WTC11 (cell line): ENCODE results near the gene ZMAT3.

Source experiments
- JUN ChIP-seq: sonication (generic); formaldehyde crosslinking; IDR thresholded peaks from 2 replicates; pipeline ENCODE4 v1.8.0; 2023; ENCODE audit warnings: mild to moderate bottlenecking, missing genetic modification reagents
- NFE2L1 ChIP-seq: sonication (generic); formaldehyde crosslinking; IDR thresholded peaks from 2 replicates; pipeline ENCODE4 v1.8.1; 2023; ENCODE audit warnings: missing genetic modification reagents
- SP1 ChIP-seq: sonication (generic); formaldehyde crosslinking; conservative IDR thresholded peaks from 2 replicates; pipeline ENCODE4 v1.8.1; 2022; ENCODE audit warnings: missing genetic modification reagents
- TF ChIP-seq, protein P1 (sequence below): sonication (generic); formaldehyde crosslinking; IDR thresholded peaks from 2 replicates; pipeline ENCODE4 v1.8.1; 2023; ENCODE audit warnings: mild to moderate bottlenecking, missing genetic modification reagents, borderline replicate concordance
- TF ChIP-seq, protein P2 (sequence below): fragments of 200-600 bp; IDR thresholded peaks from 2 replicates; pipeline ENCODE4 v1.8.0; 2022; ENCODE audit warnings: antibody characterized with exemption
- TF ChIP-seq, protein P3 (sequence below): fragments of 250-450 bp; sonication (Bioruptor Pico); IDR thresholded peaks from 2 replicates; pipeline ENCODE4 v1.9.0; 2021; ENCODE audit warnings: mild to moderate bottlenecking
- TF ChIP-seq, protein P4 (sequence below): sonication (generic); formaldehyde crosslinking; IDR thresholded peaks from 2 replicates; pipeline ENCODE4 v1.8.1; 2023; ENCODE audit warnings: mild to moderate bottlenecking, missing genetic modification reagents
- TF ChIP-seq, protein P5 (sequence below): sonication (generic); formaldehyde crosslinking; IDR thresholded peaks from 2 replicates; pipeline ENCODE4 v1.8.1; 2022; ENCODE audit warnings: mild to moderate bottlenecking, moderate library complexity, missing genetic modification reagents
- TF ChIP-seq, protein P6 (sequence below): sonication (generic); formaldehyde crosslinking; IDR thresholded peaks from 2 replicates; pipeline ENCODE4 v1.8.0; 2023; ENCODE audit warnings: missing genetic modification reagents, mild to moderate bottlenecking, borderline replicate concordance

DNA sequence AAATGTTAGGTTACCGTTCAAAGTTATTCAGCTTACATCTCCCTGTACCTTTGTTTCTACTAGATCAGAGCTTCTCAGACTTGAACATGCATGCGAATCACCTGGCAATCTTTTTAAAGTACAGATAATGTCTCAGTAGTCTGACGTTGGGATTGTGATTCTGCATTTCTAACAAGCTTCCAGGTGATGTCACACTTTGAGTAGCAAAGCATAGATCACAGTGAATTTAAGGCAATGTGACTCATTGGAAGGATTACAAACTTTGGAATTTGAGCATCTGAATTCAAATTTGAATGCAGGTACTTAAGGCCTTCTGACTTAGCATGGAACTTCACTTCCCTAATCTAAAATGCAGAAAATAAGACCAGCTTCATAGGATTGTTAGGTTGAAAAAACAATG lies 10.8 kb upstream of the ZMAT3 start:
- TF ChIP-seq, protein P1, sequence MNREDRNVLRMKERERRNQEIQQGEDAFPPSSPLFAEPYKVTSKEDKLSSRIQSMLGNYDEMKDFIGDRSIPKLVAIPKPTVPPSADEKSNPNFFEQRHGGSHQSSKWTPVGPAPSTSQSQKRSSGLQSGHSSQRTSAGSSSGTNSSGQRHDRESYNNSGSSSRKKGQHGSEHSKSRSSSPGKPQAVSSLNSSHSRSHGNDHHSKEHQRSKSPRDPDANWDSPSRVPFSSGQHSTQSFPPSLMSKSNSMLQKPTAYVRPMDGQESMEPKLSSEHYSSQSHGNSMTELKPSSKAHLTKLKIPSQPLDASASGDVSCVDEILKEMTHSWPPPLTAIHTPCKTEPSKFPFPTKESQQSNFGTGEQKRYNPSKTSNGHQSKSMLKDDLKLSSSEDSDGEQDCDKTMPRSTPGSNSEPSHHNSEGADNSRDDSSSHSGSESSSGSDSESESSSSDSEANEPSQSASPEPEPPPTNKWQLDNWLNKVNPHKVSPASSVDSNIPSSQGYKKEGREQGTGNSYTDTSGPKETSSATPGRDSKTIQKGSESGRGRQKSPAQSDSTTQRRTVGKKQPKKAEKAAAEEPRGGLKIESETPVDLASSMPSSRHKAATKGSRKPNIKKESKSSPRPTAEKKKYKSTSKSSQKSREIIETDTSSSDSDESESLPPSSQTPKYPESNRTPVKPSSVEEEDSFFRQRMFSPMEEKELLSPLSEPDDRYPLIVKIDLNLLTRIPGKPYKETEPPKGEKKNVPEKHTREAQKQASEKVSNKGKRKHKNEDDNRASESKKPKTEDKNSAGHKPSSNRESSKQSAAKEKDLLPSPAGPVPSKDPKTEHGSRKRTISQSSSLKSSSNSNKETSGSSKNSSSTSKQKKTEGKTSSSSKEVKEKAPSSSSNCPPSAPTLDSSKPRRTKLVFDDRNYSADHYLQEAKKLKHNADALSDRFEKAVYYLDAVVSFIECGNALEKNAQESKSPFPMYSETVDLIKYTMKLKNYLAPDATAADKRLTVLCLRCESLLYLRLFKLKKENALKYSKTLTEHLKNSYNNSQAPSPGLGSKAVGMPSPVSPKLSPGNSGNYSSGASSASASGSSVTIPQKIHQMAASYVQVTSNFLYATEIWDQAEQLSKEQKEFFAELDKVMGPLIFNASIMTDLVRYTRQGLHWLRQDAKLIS (CRISPR knock-in tag): no peak
- TF ChIP-seq, protein P2, sequence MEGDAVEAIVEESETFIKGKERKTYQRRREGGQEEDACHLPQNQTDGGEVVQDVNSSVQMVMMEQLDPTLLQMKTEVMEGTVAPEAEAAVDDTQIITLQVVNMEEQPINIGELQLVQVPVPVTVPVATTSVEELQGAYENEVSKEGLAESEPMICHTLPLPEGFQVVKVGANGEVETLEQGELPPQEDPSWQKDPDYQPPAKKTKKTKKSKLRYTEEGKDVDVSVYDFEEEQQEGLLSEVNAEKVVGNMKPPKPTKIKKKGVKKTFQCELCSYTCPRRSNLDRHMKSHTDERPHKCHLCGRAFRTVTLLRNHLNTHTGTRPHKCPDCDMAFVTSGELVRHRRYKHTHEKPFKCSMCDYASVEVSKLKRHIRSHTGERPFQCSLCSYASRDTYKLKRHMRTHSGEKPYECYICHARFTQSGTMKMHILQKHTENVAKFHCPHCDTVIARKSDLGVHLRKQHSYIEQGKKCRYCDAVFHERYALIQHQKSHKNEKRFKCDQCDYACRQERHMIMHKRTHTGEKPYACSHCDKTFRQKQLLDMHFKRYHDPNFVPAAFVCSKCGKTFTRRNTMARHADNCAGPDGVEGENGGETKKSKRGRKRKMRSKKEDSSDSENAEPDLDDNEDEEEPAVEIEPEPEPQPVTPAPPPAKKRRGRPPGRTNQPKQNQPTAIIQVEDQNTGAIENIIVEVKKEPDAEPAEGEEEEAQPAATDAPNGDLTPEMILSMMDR: no peak
- TF ChIP-seq, protein P3, sequence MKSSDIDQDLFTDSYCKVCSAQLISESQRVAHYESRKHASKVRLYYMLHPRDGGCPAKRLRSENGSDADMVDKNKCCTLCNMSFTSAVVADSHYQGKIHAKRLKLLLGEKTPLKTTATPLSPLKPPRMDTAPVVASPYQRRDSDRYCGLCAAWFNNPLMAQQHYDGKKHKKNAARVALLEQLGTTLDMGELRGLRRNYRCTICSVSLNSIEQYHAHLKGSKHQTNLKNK (CRISPR knock-in tag): no peak
- TF ChIP-seq JUN (CRISPR knock-in tag): no peak
- TF ChIP-seq NFE2L1 (CRISPR knock-in tag): no peak
- TF ChIP-seq, protein P4, sequence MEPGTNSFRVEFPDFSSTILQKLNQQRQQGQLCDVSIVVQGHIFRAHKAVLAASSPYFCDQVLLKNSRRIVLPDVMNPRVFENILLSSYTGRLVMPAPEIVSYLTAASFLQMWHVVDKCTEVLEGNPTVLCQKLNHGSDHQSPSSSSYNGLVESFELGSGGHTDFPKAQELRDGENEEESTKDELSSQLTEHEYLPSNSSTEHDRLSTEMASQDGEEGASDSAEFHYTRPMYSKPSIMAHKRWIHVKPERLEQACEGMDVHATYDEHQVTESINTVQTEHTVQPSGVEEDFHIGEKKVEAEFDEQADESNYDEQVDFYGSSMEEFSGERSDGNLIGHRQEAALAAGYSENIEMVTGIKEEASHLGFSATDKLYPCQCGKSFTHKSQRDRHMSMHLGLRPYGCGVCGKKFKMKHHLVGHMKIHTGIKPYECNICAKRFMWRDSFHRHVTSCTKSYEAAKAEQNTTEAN: no peak
- TF ChIP-seq, protein P5, sequence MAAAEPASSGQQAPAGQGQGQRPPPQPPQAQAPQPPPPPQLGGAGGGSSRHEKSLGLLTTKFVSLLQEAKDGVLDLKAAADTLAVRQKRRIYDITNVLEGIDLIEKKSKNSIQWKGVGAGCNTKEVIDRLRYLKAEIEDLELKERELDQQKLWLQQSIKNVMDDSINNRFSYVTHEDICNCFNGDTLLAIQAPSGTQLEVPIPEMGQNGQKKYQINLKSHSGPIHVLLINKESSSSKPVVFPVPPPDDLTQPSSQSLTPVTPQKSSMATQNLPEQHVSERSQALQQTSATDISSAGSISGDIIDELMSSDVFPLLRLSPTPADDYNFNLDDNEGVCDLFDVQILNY: no peak
- TF ChIP-seq, protein P6, sequence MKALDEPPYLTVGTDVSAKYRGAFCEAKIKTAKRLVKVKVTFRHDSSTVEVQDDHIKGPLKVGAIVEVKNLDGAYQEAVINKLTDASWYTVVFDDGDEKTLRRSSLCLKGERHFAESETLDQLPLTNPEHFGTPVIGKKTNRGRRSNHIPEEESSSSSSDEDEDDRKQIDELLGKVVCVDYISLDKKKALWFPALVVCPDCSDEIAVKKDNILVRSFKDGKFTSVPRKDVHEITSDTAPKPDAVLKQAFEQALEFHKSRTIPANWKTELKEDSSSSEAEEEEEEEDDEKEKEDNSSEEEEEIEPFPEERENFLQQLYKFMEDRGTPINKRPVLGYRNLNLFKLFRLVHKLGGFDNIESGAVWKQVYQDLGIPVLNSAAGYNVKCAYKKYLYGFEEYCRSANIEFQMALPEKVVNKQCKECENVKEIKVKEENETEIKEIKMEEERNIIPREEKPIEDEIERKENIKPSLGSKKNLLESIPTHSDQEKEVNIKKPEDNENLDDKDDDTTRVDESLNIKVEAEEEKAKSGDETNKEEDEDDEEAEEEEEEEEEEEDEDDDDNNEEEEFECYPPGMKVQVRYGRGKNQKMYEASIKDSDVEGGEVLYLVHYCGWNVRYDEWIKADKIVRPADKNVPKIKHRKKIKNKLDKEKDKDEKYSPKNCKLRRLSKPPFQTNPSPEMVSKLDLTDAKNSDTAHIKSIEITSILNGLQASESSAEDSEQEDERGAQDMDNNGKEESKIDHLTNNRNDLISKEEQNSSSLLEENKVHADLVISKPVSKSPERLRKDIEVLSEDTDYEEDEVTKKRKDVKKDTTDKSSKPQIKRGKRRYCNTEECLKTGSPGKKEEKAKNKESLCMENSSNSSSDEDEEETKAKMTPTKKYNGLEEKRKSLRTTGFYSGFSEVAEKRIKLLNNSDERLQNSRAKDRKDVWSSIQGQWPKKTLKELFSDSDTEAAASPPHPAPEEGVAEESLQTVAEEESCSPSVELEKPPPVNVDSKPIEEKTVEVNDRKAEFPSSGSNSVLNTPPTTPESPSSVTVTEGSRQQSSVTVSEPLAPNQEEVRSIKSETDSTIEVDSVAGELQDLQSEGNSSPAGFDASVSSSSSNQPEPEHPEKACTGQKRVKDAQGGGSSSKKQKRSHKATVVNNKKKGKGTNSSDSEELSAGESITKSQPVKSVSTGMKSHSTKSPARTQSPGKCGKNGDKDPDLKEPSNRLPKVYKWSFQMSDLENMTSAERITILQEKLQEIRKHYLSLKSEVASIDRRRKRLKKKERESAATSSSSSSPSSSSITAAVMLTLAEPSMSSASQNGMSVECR (CRISPR knock-in tag): no peak
- no peak for TF ChIP-seq SP1 (CRISPR knock-in tag)
